ENCODE measurements around the gene THSD4.

GRCh38 chr15:71136793-71137518, 21.7 kb downstream of the THSD4 start:
- TF ChIP-seq MYC (IDR thresholded peaks at IDR 0.05; ENCODE audit: low read depth, low read length) (no peak), MYC (CRISPR knock-in tag; IDR thresholded peaks at IDR 0.05; ENCODE audit: borderline replicate concordance, low read depth) (no peak), ZNF143 (CRISPR knock-in tag; IDR thresholded peaks at IDR 0.05) (no peak), RBM25 (IDR thresholded peaks at IDR 0.05; ENCODE audit: low read depth, low read length, severe bottlenecking) (no peak), HOMEZ (CRISPR knock-in tag; IDR thresholded peaks at IDR 0.05) (no peak)
